ENCODE results near the gene LRRC74A. TPM values are rescaled to one million over a fixed set of nuclear protein-coding genes. Genes with fewer than 3 reads are reported as not detected.
"Not testable (repeated sequence)": the region's sequence is repeated elsewhere in the genome, so short reads cannot be mapped to it uniquely, and the experiment has no call there.

LRRC74A gene
- total RNA-seq, 2 donors from 2014 or later = not detected

- Histone ChIP-seq H3K9me3 (no peaks in the 10 kb centered on the region), H3K4me1 (no peaks in the 10 kb centered on the region), H3K4me3 (no peak overlapping the region), H3K27me3 (no peaks in the 10 kb centered on the region), H3K27ac (peak overlapping the region in 1 of 4 donors; percentile 21), H3K36me3 (replicated peaks in 1 of 2; ENCODE audit: insufficient read depth in 1 of 2, low read depth in 2 of 2) (no peaks in the 10 kb centered on the region)
- intact Hi-C loops (cut with DNase I) = loop anchor here (5.0 kb wide), 1 partner anchor 58 kb away; no protein-coding TSS in a partner anchor
- ATAC-seq (no peak), DNase-seq (no peak)
- WGBS, 2 donors = 77 to 83% methylated on average over 5 to 6 of the region's 6 CpGs
- TF ChIP-seq POLR2A (IDR thresholded peaks at IDR 0.05) (no peak), CTCF (IDR thresholded peaks at IDR 0.05) (no peak)
These were observed 58.2 kb downstream of the LRRC74A start for GRCh38 chr14:76884394-76884793.

DNA sequence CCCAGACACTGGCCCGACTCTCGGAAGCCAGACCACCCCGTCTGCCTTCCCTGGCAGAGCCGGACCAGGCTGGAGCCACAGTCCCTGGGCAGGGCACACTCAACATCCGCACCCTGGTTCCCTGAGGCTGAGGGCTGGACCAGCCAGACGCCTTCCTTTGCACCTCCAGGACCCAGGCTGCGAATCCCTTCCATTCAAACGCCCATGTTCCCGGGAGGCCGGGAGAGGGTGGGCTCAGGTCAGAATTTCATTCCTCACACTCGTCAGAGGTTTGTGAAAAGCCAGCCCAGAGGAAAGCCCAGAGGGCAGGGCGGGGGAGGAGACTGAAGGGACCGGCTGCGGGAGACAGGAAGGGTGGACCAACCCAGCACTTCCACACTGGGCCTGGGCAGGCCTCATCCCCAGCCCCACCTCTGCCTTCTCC lies 58.7 kb downstream of the LRRC74A start:
- peak; percentile 61 for ATAC-seq
- intact Hi-C loops (cut with DNase I) = loop anchor here (5.0 kb wide), 1 partner anchor 57 kb away; no protein-coding TSS in a partner anchor
- Histone ChIP-seq H3K9me3 (no peaks in the 10 kb centered on the region), H3K27me3 (no peaks in the 10 kb centered on the region), H3K27ac (peak overlapping the region in 1 of 4 donors; percentile 21), H3K4me3 (no peak overlapping the region), H3K4me1 (no peaks in the 10 kb centered on the region), H3K36me3 (replicated peaks in 1 of 2; ENCODE audit: insufficient read depth in 1 of 2, low read depth in 2 of 2) (no peaks in the 10 kb centered on the region)
- no peak for TF ChIP-seq CTCF (IDR thresholded peaks at IDR 0.05)
- TF ChIP-seq POLR2A (IDR thresholded peaks at IDR 0.05) = no peak
- 69 to 75% methylated on average over 12 to 14 of the region's 14 CpGs for WGBS, 2 donors
- no peak for DNase-seq

DNA sequence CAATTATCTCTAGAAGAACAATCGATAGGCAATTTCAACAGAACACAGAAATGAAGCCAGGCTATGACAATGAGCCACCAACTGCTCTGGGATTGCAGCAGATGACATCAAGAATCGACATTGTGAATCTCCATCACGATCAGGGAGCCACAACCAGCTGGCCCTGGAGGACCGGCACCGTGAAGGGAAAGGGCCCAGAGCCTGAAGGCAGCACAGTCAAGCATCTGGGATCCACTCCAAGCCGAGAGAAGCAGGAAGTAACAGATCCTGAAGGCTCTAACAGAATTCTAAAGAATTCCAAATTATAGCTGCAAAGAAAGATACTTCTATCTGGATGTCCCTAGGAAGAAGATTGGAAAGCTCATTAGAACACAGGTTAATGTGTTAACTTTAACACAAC lies 61.0 kb downstream of the LRRC74A start:
- intact Hi-C loops (cut with DNase I) = no loop called here
- no peaks in the 10 kb centered on the region for H3K36me3 ChIP-seq (replicated peaks in 1 of 2; ENCODE audit: insufficient read depth in 1 of 2, low read depth in 2 of 2)
- TF ChIP-seq POLR2A (IDR thresholded peaks at IDR 0.05) = no peak
- TF ChIP-seq CTCF (IDR thresholded peaks at IDR 0.05) = no peak
- ATAC-seq = no peak
- 31 to 38% methylated on average over 6 of the region's 6 CpGs for WGBS, 2 donors
- H3K27me3 ChIP-seq = no peaks in the 10 kb centered on the region
- H3K9me3 ChIP-seq = no peaks in the 10 kb centered on the region
- no peaks in the 10 kb centered on the region for H3K4me1 ChIP-seq
- H3K27ac ChIP-seq = no peak overlapping the region
- H3K4me3 ChIP-seq = no peak overlapping the region
- peak in 1 of 4 donors; percentile 29 for DNase-seq

DNA sequence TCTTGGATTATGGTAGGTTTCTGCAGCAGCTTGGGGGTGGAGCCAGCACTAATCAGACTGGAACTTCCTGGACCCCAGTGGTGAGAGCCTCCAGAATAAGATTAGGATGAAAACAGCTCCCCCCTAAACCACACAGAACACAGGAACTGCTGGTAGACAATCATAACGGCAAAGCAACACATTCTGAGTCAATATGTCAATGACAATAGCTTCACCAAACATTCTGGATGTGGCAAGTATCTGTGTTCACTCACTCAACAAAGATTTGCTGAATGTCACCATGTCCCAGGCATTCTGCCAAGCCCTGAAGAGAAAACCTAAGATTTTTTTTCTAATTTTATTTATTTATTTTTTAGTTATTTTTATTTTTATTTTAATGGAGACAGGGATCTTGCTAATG lies 65.2 kb downstream of the LRRC74A start:
- ATAC-seq = no peak
- TF ChIP-seq POLR2A (IDR thresholded peaks at IDR 0.05) (no peak), CTCF (IDR thresholded peaks at IDR 0.05) (no peak)
- H3K27me3 ChIP-seq = no peaks in the 10 kb centered on the region
- no peak for DNase-seq
- intact Hi-C loops (cut with DNase I) = no loop called here
- H3K27ac ChIP-seq = no peak overlapping the region
- no peak overlapping the region for H3K4me3 ChIP-seq
- no peaks in the 10 kb centered on the region for H3K4me1 ChIP-seq
- 14 to 29% methylated on average over 1 of the region's 1 CpG for WGBS, 2 donors
- H3K36me3 ChIP-seq (replicated peaks in 1 of 2; ENCODE audit: insufficient read depth in 1 of 2, low read depth in 2 of 2) = no peaks in the 10 kb centered on the region
- no peaks in the 10 kb centered on the region for H3K9me3 ChIP-seq

DNA sequence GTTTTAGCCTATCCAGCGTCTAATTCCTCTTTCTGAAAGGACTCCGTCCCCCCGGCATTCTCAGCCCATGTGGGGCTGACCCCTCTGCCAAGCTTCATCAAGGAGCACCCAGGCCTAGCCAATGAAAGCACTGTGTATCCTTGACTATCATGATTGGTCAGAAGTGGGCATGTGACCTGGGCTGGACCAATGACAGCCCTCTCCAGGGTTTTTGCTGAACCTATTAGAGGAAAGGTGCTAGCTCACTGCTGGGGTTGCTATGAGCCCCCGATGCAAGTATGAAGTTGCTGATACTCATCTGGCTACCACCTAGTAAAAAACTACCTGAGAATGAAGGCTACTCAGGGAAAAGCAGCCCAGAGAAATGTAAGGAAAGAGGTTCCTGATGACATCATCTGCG lies 68.1 kb downstream of the LRRC74A start:
- ATAC-seq (no peak), DNase-seq (no peak)
- Histone ChIP-seq H3K4me1 (no peaks in the 10 kb centered on the region), H3K4me3 (no peak overlapping the region), H3K9me3 (no peaks in the 10 kb centered on the region), H3K27ac (no peak overlapping the region), H3K27me3 (no peaks in the 10 kb centered on the region), H3K36me3 (replicated peaks in 1 of 2; ENCODE audit: insufficient read depth in 1 of 2, low read depth in 2 of 2) (no peaks in the 10 kb centered on the region)
- 88 to 93% methylated on average over 5 of the region's 5 CpGs for WGBS, 2 donors
- no peak for TF ChIP-seq CTCF (IDR thresholded peaks at IDR 0.05)
- TF ChIP-seq POLR2A (IDR thresholded peaks at IDR 0.05) = no peak
- intact Hi-C loops (cut with DNase I) = no loop called here

- H3K27ac ChIP-seq; intact Hi-C loops (cut with DNase I); ATAC-seq; DNase-seq; H3K4me3 ChIP-seq; H3K36me3 ChIP-seq (replicated peaks in 1 of 2; ENCODE audit: insufficient read depth in 1 of 2, low read depth in 2 of 2); H3K27me3 ChIP-seq; H3K9me3 ChIP-seq; H3K4me1 ChIP-seq: not testable (repeated sequence)
- WGBS, 2 donors = 88 to 92% methylated on average over 21 to 29 of the region's 37 CpGs
These were observed 71.8 kb downstream of the LRRC74A start for GRCh38 chr14:76898006-76898405.

Data from body of pancreas (tissue), 4 donors.